Measurements from ENCODE around the gene ALX4.

DNA sequence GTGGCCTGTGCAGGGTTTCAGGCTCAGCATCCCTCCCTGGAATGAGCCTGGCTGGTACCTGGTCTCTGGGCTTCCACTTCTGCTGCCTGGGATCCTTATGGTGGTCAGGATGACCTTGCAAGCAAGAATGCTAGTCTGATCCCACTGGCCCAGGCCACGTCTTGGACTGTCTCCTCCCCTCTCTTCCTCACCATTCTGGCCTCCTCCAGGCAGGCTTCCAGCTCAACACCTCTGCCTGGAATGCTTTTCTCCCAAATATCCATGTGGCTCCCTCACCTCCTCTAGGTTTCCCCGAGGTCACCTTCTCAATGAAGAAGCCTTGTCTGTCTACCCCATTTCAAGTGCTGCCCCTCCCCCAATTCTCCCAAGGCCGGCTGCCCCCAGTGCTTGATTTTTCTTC, 39.4 kb upstream of the ALX4 start:
- TF ChIP-seq CTCF (IDR thresholded peaks at IDR 0.05): no peak
- TF ChIP-seq POLR2A (IDR thresholded peaks at IDR 0.05): no peak
